Measurements from ENCODE around the gene SETD4. TPM values are rescaled to one million over a fixed set of nuclear protein-coding genes. Genes with fewer than 3 reads are reported as not detected.

Gene SETD4
- total and polyA plus RNA-seq, 2 experiments from 2014 or later = 12.7 to 12.9 TPM

- Histone ChIP-seq H3K9ac (no peak overlapping the region), H3K79me2 (ENCODE audit: insufficient read depth) (no peaks in the 10 kb centered on the region), H3K9me3 (ENCODE audit: low read depth) (no peaks in the 10 kb centered on the region), H3K4me3 (no peak overlapping the region), H3K27me3 (replicated peaks; ENCODE audit: insufficient read depth) (no peaks in the 10 kb centered on the region), H2AFZ (peak overlapping the region; percentile 76), H3K4me2 (ENCODE audit: unreplicated experiment) (no peak overlapping the region), H3K36me3 (ENCODE audit: low read depth) (no peaks in the 10 kb centered on the region), H3F3A (ENCODE audit: insufficient read depth) (peaks cover 12% of the 10 kb centered on the region; the same call in 1 of the 2 replicates), H4K20me1 (ENCODE audit: insufficient read depth) (no peaks in the 10 kb centered on the region), H3K9me2 (ENCODE audit: insufficient read depth) (no peaks in the 10 kb centered on the region), H3K27ac (no peak overlapping the region), H3K4me1 (ENCODE audit: insufficient read depth) (no peaks in the 10 kb centered on the region)
- 70 to 79% methylated on average over 8 of the region's 8 CpGs for WGBS, 2 experiments (ENCODE audit: low coverage in 1 of 2, low lambda C conversion rate in 2 of 2, missing lambda C conversion rate in 2 of 2)
- no peak for DNase-seq
- TF ChIP-seq EZH2phosphoT487 (IDR thresholded peaks at IDR 0.05; ENCODE audit: insufficient read depth, low read depth) = no peak
- TF ChIP-seq EZH2 (IDR thresholded peaks at IDR 0.05; ENCODE audit: insufficient read depth, poor library complexity, severe bottlenecking) = no peak
- in situ Hi-C loops (cut with MboI) = no loop called here
Observed at GRCh38 chr21:36079671-36080070, 19.3 kb upstream of the SETD4 start.

DNA sequence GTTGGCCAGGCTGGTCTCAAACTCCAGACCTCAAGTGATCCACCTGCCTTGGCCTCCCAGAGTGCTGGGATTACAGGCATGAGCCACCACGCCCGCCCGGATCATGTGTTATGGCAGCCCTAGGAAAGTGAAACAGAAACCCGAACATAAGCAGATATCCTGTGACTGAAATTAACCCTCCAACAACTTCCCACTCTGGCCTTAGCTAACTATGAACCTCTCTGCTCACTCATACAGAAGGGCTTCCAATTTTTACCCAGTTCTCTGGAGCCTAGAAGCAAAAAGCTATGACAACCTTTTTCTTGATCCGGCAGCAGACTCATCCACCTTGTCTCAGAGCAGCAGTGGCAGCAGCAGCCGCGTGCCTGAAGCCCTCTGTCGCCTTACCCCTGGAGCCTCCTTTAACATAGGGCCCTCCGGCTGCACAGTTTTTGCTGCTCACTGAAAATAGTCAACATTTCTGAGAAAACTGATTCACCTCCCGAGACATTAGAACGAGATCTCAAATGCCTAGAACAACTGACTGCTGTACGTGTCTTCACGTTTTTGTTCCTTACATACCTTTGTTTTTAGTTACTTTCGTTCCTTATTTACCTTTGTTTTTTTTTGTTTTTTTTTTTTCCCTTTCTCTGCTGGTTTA is 18.8 kb upstream of the SETD4 start:
- peak overlapping the region; percentile 76 for H2AFZ ChIP-seq
- peak overlapping the region; percentile 22; the same call in 1 of the 2 replicates for H3K4me3 ChIP-seq
- no peaks in the 10 kb centered on the region for H3K36me3 ChIP-seq (ENCODE audit: low read depth)
- peaks cover 16% of the 10 kb centered on the region; the same call in 1 of the 2 replicates for H3F3A ChIP-seq (ENCODE audit: insufficient read depth)
- H3K4me2 ChIP-seq (ENCODE audit: unreplicated experiment) = no peak overlapping the region
- H3K9ac ChIP-seq = peak overlapping the region; percentile 32; the same call in 1 of the 2 replicates
- no peak overlapping the region for H3K27ac ChIP-seq
- WGBS, 2 experiments (ENCODE audit: low coverage in 1 of 2, low lambda C conversion rate in 2 of 2, missing lambda C conversion rate in 2 of 2) = 52 to 54% methylated on average over 14 of the region's 14 CpGs
- peak; percentile 40 for DNase-seq
- H3K4me1 ChIP-seq (ENCODE audit: insufficient read depth) = no peaks in the 10 kb centered on the region
- H3K27me3 ChIP-seq (replicated peaks; ENCODE audit: insufficient read depth) = no peaks in the 10 kb centered on the region
- H3K9me3 ChIP-seq (ENCODE audit: low read depth) = no peaks in the 10 kb centered on the region
- no peaks in the 10 kb centered on the region for H3K9me2 ChIP-seq (ENCODE audit: insufficient read depth)
- no peaks in the 10 kb centered on the region for H4K20me1 ChIP-seq (ENCODE audit: insufficient read depth)
- H3K79me2 ChIP-seq (ENCODE audit: insufficient read depth) = no peaks in the 10 kb centered on the region
- TF ChIP-seq EZH2 (IDR thresholded peaks at IDR 0.05; ENCODE audit: insufficient read depth, poor library complexity, severe bottlenecking) (no peak), EZH2phosphoT487 (IDR thresholded peaks at IDR 0.05; ENCODE audit: insufficient read depth, low read depth) (no peak)
- in situ Hi-C loops (cut with MboI) = no loop called here

DNA sequence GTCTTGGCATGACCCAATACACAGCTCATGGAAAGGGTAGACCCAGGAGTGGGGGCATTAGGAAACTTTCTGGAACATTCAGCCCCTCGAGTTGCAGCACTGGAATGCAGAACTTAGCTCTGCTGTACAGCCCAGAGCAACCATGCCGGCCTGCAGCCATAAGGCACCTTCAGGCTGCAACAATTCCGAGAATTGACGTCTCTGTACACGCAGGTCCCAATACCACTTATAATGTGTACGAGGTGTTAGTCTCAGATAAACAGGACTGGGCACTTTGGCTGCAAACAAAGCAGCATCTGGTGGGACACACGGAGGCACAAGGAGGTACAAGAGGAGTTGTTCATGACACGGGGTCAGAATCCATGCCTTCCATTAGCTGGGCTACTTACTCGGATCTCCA is 17.4 kb upstream of the SETD4 start:
- 81 to 82% methylated on average over 9 of the region's 9 CpGs for WGBS, 2 experiments (ENCODE audit: low coverage in 1 of 2, low lambda C conversion rate in 2 of 2, missing lambda C conversion rate in 2 of 2)
- no peaks in the 10 kb centered on the region for H3K4me1 ChIP-seq (ENCODE audit: insufficient read depth)

DNA sequence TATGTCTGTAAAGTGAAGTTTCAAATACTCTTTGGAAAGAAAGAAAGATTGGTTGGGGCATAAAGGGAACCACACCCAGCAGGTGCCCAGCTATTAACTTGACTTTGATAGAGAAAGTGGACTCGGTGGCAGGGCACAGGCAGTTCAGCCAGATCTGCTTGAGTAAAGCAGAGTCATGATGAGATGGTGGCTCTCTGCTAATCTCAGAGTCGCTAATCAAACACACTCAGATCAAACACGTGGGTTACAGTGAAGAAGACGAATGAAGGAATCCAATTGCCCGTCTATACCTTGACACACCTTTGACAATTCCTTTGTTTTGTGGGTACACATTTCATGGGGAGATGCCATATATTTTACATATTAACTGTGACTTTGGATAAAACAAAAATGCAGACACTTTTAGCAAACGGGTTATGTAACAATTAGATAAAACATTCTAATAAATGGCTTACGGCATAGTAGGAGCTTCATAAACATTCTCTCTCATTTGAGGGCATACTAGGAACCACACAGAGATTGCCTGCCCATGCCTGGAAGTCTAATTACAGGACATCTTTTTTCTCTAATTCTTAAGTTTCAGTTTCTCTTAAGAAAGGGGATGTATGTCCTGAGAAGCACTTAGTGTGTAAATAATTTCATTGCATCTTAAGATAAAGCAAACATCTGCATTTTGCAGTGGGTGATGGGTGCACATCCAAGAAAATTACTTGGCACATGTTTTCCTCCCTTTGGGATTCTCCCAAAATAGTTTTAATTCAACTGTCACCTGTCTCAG is 16.7 kb upstream of the SETD4 start:
- H2AFZ ChIP-seq = no peak overlapping the region
- H3F3A ChIP-seq (ENCODE audit: insufficient read depth) = peaks cover 26% of the 10 kb centered on the region
- TF ChIP-seq EZH2 (IDR thresholded peaks at IDR 0.05; ENCODE audit: insufficient read depth, poor library complexity, severe bottlenecking) = no peak
- TF ChIP-seq EZH2phosphoT487 (IDR thresholded peaks at IDR 0.05; ENCODE audit: insufficient read depth, low read depth) = no peak
- H3K79me2 ChIP-seq (ENCODE audit: insufficient read depth) = 0 out of 2 replicates have a peak, but pooled peaks cover 3% of the 10 kb centered on the region
- H3K36me3 ChIP-seq (ENCODE audit: low read depth) = 0 out of 2 replicates have a peak, but pooled peaks cover 7% of the 10 kb centered on the region
- in situ Hi-C loops (cut with MboI) = no loop called here
- no peak overlapping the region for H3K27ac ChIP-seq
- no peak overlapping the region for H3K4me2 ChIP-seq (ENCODE audit: unreplicated experiment)
- H3K4me1 ChIP-seq (ENCODE audit: insufficient read depth) = no peaks in the 10 kb centered on the region
- H3K4me3 ChIP-seq = no peak overlapping the region
- 79 to 80% methylated on average over 7 of the region's 7 CpGs for WGBS, 2 experiments (ENCODE audit: low coverage in 1 of 2, low lambda C conversion rate in 2 of 2, missing lambda C conversion rate in 2 of 2)
- no peak for DNase-seq
- H3K27me3 ChIP-seq (replicated peaks; ENCODE audit: insufficient read depth) = no peaks in the 10 kb centered on the region
- H3K9me2 ChIP-seq (ENCODE audit: insufficient read depth) = no peaks in the 10 kb centered on the region
- no peak overlapping the region for H3K9ac ChIP-seq
- no peaks in the 10 kb centered on the region for H3K9me3 ChIP-seq (ENCODE audit: low read depth)
- no peaks in the 10 kb centered on the region for H4K20me1 ChIP-seq (ENCODE audit: insufficient read depth)

More for the DNA sequence above, 17.4 kb upstream of the SETD4 start:
- no peak overlapping the region for H3K4me2 ChIP-seq (ENCODE audit: unreplicated experiment)
- no peaks in the 10 kb centered on the region for H3K9me2 ChIP-seq (ENCODE audit: insufficient read depth)
- DNase-seq = no peak
- H3K9ac ChIP-seq = no peak overlapping the region
- no peak overlapping the region for H2AFZ ChIP-seq
- peaks cover 26% of the 10 kb centered on the region for H3F3A ChIP-seq (ENCODE audit: insufficient read depth)
- H3K27me3 ChIP-seq (replicated peaks; ENCODE audit: insufficient read depth) = no peaks in the 10 kb centered on the region
- TF ChIP-seq EZH2phosphoT487 (IDR thresholded peaks at IDR 0.05; ENCODE audit: insufficient read depth, low read depth) = no peak
- no peak for TF ChIP-seq EZH2 (IDR thresholded peaks at IDR 0.05; ENCODE audit: insufficient read depth, poor library complexity, severe bottlenecking)
- 0 out of 2 replicates have a peak, but pooled peaks cover 7% of the 10 kb centered on the region for H3K36me3 ChIP-seq (ENCODE audit: low read depth)
- no peak overlapping the region for H3K27ac ChIP-seq
- H3K79me2 ChIP-seq (ENCODE audit: insufficient read depth) = no peaks in the 10 kb centered on the region
- no peaks in the 10 kb centered on the region for H4K20me1 ChIP-seq (ENCODE audit: insufficient read depth)
- no peaks in the 10 kb centered on the region for H3K9me3 ChIP-seq (ENCODE audit: low read depth)
- in situ Hi-C loops (cut with MboI) = no loop called here
- H3K4me3 ChIP-seq = no peak overlapping the region
